Mucosa of descending colon (tissue), 3 donors: ENCODE data around the gene PIK3R3. TPM values are rescaled to one million over a fixed set of nuclear protein-coding genes. Genes with fewer than 3 reads are reported as not detected.

Experiments used
- ATAC-seq: fragments of 200-7000 bp; cut with Tn5 transposase; one replicate; pipeline ENCODE4 v1.9.1; 2020; ENCODE audit warnings: mild to moderate bottlenecking, moderate library complexity
- DNase-seq, 3 donors: peaks; one replicate each; pipeline ENCODE4 v3.0.0-alpha.2; 2020
- H3K36me3 ChIP-seq: fragments of 200-600 bp; one replicate; pipeline ENCODE4 v1.8.0; 2021; ENCODE audit warnings: low read depth, mild to moderate bottlenecking
- H3K4me1 ChIP-seq: fragments of 200-600 bp; one replicate; pipeline ENCODE4 v1.8.0; 2021; ENCODE audit warnings: low read depth, mild to moderate bottlenecking
- H3K4me3 ChIP-seq: fragments of 200-600 bp; one replicate; pipeline ENCODE4 v1.8.0; 2021; ENCODE audit warnings: mild to moderate bottlenecking
- H3K9me3 ChIP-seq: fragments of 200-600 bp; one replicate; pipeline ENCODE4 v1.8.0; 2021; ENCODE audit warnings: mild to moderate bottlenecking
- CTCF ChIP-seq: fragments of 200-600 bp; IDR thresholded peaks from one replicate; pipeline ENCODE4 v1.8.0; 2022; ENCODE audit warnings: antibody characterized with exemption, mild to moderate bottlenecking
- intact Hi-C, 2 donors: fragments of 100-400 bp; cut with DNase I in 1 of 2; cut with micrococcal nuclease in 1 of 2; formaldehyde crosslinking; loops; one replicate each; pipeline versions ENCODE4 v1.11.0 to v1.11.1; 2022; cut with DNase I, micrococcal nuclease
- total RNA-seq, 3 donors: library from RNA; stranded (reverse); fragmentation: NEBNext Ultra II Directional in 2 of 3; extraction: Animal tissue kit (Norgen Biotek cat#: 25700) in 2 of 3; gene quantifications; one replicate each; pipeline versions ENCODE4 v1.2.1 to v1.2.4, GENCODE V29; 2021 to 2023
- donor health status: DM: no; HTN: no; CAD: no; lungs with moderate emphysema.
- donor health status: DM: no; HTN: no; CAD: no.
- donor health status: DM: no; HTN: yes; CAD: no.

Gene PIK3R3
- total RNA-seq, 3 donors from 2014 or later, result 5.9 to 15.6 (median 10.6) TPM

- ATAC-seq (no peak), DNase-seq (no peak)
- no peaks in the 10 kb centered on the region for H3K9me3 ChIP-seq
- intact Hi-C loops, result no loop called here
- H3K4me1 ChIP-seq, result peaks cover 5% of the 10 kb centered on the region
- no peak overlapping the region for H3K4me3 ChIP-seq
- H3K36me3 ChIP-seq, result no peaks in the 10 kb centered on the region
- TF ChIP-seq CTCF, result no peak
Measured at GRCh38 chr1:46134660-46135331, 2.4 kb upstream of the PIK3R3 start.

- no peak for DNase-seq
- Histone ChIP-seq H3K4me3 (no peak overlapping the region), H3K9me3 (no peaks in the 10 kb centered on the region), H3K36me3 (no peaks in the 10 kb centered on the region), H3K4me1 (peaks cover 5% of the 10 kb centered on the region)
- no peak for TF ChIP-seq CTCF
- intact Hi-C loops, result no loop called here
- ATAC-seq, result no peak
Measured at GRCh38 chr1:46133781-46134350, 1.4 kb upstream of the PIK3R3 start.

- H3K4me3 ChIP-seq, result peak overlapping the region; percentile 24
- no peaks in the 10 kb centered on the region for H3K36me3 ChIP-seq
- TF ChIP-seq CTCF, result no peak
- ATAC-seq, result peak; percentile 62
- H3K9me3 ChIP-seq, result no peaks in the 10 kb centered on the region
- DNase-seq, result no peak
- peaks cover 5% of the 10 kb centered on the region for H3K4me1 ChIP-seq
- intact Hi-C loops, result no loop called here
Measured at GRCh38 chr1:46133181-46133658, 791 bp upstream of the PIK3R3 start.

GRCh38 chr1:46131712-46132528, 509 bp downstream of the PIK3R3 start:
- intact Hi-C loops, result no loop called here
- DNase-seq (peak in 2 of 3 donors; percentile 47 to 61), ATAC-seq (no peak)
- H3K9me3 ChIP-seq, result no peaks in the 10 kb centered on the region
- peak overlapping the region; percentile 24 for H3K4me3 ChIP-seq
- no peaks in the 10 kb centered on the region for H3K36me3 ChIP-seq
- peaks cover 5% of the 10 kb centered on the region for H3K4me1 ChIP-seq
- TF ChIP-seq CTCF, result no peak

- no peak for TF ChIP-seq CTCF
- Histone ChIP-seq H3K4me3 (no peak overlapping the region), H3K9me3 (no peaks in the 10 kb centered on the region), H3K4me1 (peaks cover 5% of the 10 kb centered on the region), H3K36me3 (no peaks in the 10 kb centered on the region)
- no peak for ATAC-seq
- DNase-seq, result no peak
- intact Hi-C loops, result no loop called here
Measured at GRCh38 chr1:46131093-46131492, 1.3 kb downstream of the PIK3R3 start.
